Measurements from ENCODE around the gene FAM83F. TPM values are rescaled to one million over a fixed set of nuclear protein-coding genes. Genes with fewer than 3 reads are reported as not detected.
"Not testable (repeated sequence)": the region's sequence is repeated elsewhere in the genome, so short reads cannot be mapped to it uniquely, and the experiment has no call there.

The FAM83F gene
- polyA plus RNA-seq (2013, experiment 1 of 2; ENCODE audit: insufficient read length): not detected
- not detected for polyA plus RNA-seq (2013, experiment 2 of 2; ENCODE audit: insufficient read length)

- no peak for DNase-seq
Observed at GRCh38 chr22:39994566-39995392, at the start of gene FAM83F. Gene FAM83F, plus strand, starts transcription at chr22:39994954. Its CDS starts 89 bp downstream, at chr22:39995043.

DNA sequence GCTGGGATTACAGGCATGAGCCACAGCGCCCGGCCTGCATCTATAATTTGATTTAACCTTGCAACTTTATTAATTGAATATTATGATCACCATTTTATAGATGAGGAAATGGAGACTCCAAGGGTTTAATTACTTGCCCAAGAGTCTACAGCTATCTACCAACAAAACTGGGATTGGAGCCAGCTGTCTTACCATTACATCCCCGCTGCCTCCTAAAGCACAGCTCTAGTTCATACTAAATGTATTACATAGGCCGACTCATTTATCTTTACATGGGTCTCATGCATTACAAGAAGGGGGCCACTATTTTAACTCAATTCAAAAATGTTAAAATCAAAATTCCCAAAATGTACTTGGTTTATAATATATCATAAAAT, 48.6 kb upstream of the FAM83F start:
- no peak for DNase-seq

- no peak for DNase-seq
Observed at GRCh38 chr22:39946503-39947219, 48.1 kb upstream of the FAM83F start.

GRCh38 chr22:39947220-39948216, 47.2 kb upstream of the FAM83F start:
- DNase-seq: no peak

DNA sequence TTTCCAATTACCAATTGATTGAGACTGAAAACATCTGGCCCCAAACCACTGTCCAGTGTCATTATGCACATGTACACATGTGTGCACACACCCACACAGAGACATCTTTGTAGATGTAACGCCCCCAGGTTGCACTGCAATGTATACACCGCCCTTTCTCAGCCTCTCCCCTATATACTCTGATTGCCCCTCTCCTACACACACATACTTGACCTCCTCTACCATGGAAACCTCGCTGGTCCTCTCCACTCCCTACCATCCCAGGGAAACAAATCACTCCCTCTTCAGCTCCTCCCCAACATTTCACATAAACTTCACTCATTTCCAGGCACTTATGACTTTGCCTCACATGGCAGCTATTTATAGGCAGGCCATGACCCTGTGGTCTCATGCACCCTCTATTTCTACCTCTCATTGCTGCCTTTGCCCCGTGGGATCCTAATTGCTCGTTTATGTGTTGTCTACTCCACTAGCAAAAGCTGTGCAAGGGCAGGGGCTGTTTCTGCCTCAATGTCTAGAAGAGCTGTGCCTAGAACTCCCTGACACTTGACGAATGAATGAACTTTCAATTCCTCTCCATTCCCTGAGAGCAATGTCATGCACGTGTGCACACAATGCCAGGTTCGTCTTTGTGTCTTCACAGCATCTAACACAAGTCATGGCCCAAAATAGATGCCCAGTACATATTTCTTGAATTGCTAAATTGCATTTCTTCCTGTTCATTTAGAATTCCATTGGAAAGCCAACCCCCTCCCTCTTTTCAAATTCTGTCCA, 44.6 kb upstream of the FAM83F start:
- DNase-seq: no peak

GRCh38 chr22:39951603-39952293, 43.0 kb upstream of the FAM83F start:
- not testable (repeated sequence) for DNase-seq

DNA sequence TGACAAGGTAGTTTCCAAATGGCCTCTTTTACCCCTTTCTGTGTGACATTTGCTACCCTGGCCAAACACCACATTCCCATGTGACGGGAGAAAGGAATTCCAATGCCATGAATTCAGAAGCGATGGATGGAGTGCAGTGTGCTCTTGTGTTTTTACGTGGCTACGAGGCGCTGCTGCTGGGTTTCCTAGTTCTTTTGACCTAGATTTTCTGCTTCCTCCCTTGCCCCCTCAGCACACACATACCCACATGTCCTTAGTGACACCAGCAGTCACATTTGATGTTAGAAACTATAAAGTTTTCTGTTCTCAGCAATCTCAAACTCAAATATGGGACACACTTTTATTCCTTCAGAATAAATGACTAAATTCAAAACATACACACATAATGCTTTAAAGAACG, 42.4 kb upstream of the FAM83F start:
- DNase-seq: no peak

DNA sequence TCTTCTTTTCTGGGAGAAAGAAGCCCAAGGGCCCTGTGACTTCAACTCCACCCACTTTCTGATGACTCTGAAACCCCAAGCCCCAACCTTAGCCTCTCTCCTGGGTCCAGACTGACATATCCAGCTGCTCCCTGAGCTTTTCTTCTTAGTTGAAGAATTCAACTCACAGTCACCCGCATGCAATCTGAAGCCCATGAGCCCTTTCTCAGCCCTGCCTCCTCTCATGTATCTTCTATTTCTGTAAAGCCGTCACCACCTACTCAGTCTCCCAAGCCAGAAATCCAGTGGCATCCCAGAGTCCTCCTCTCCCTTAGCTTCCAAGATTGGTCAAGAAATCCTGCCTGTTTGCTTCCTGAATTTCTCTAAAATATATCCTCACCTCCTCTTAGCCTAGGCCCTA, 41.7 kb upstream of the FAM83F start:
- no peak for DNase-seq

- peak; percentile 72 for DNase-seq
Observed at GRCh38 chr22:39954584-39955055, 40.1 kb upstream of the FAM83F start.

DNA sequence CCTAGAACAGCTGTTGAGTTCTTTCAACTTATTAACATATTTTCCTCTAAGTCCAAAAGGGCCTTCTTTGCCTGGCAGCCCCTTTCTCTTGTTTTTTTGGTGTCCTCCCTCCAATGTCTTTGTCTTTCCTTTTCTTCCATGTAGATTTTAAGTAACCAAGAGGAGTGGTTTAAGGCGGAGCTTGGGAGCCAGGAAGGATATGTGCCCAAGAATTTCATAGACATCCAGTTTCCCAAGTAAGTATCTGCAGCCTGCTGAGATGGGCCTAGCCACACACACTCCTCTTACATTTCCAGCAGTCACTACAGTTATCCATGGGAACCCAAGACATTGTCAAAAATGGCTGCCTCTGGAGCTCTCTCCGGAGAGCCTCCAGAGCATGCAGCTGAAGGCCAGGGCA, 39.1 kb upstream of the FAM83F start:
- DNase-seq: no peak

- DNase-seq: no peak
Observed at GRCh38 chr22:39956932-39957664, 37.7 kb upstream of the FAM83F start.

GRCh38 chr22:39958009-39958711, 36.6 kb upstream of the FAM83F start:
- DNase-seq: no peak

- no peak for DNase-seq
Observed at GRCh38 chr22:39958949-39959639, 35.7 kb upstream of the FAM83F start.

DNA sequence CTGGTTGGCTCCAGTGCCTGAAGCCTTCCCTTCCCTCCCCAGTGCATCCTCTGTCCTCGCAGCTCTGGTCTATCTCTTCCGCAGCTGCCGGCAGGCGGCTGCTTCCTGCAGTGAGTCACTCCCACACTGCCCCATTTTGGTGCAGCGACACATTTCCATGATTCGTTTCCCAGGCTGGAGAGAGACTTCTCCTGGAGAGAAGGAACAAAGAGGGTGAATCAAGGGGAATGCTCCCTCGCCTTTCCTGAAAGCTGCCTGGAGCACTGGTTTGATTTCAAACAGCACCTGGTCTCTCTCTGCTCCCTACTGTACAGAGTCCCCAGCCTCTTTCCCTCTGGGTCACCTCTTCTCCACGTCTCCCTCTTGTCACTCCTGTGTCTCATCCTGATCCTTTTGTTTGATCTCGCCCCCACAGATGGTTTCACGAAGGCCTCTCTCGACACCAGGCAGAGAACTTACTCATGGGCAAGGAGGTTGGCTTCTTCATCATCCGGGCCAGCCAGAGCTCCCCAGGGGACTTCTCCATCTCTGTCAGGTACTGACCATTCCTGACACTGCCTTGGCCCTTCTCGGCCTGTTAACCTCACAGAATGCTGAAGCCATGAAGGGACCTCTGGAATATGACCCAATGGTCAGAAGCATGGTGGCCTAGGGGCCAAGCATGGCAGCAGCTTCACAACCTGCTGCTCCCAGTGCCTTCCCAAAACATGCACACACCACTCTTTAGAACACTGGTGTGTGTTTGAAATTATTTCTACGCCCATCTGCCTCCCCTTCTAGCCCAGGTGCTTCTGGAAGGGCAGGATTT, 34.9 kb upstream of the FAM83F start, which contains the start of gene TMA7B:
TMA7B (plus strand) TSS at position 758 of the 808 bp plus-strand sequence. CDS start 3,978 bp downstream, outside the sequence.
- DNase-seq: peak; percentile 76

DNA sequence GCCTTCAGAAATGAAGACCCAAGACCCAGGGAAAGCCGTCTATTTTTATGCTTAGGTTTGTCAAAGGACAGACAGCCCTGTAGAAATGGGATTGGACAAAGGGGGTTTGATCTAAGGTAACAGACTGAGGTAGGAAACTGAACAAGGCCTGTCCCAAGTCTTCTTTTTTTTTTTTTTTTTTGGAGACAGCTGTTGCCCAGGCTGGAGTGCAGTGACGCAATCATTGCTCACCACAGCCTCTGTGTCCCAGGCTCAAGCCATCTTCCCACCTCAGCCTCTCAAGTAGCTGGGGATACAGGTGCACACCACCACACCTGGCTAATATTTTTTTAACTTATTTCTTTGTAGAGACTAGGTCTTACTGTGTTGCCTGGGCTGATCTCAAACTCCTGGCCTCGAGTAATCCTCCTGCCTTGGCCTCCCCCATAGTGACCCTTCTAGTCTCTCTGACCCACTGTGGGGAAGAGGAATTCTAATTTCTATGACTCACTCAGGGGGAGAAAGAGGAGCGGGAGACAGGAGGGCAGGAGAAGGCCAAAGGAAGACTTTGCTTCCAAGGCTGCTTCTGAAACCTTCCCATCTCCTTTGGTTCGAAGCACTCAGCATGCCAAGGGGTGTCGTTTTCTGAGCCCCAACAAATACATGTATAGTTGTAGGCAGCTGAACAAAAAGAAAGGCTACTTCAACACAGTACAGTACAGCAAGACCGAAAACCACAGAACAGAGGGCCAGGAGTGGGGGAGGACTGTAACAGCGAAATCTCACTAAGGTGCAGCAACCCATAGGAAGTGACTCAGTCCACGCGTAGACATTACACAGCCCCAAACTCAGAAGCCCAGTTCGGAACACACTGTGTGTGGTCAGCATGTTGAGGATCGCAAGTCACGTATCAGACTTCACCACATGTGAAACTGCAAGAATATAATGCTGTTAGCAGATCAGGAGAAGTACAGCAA, 33.7 kb upstream of the FAM83F start:
- peak; percentile 92 for DNase-seq

DNA sequence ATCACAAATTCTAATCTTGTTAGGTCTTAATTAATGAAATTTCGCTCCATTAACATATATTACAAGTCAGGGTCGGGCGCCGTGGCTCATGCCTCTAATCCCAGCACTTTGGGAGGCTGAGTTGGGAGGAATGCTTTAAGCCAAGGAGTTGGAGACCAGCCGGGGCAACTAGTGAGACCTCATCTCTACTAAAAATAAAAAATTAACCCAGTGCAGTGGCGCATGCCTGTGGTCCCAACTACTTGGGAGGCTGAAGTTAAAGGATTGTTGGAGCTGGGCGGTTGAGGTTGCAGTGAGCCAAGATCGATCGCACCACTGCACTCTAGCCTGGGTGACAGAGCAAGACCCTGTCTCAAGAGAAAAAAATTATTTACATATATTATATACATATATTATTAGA, 32.7 kb upstream of the FAM83F start:
- DNase-seq: peak; percentile 21

GRCh38 chr22:39965748-39966147, 29.0 kb upstream of the FAM83F start:
- no peak for DNase-seq

Data from fibroblast of skin of back (primary cell).